ENCODE measurements around the gene VTI1B.
A peak's percentile ranks its signal among the peaks of the same experiment; 100 is the strongest.

- TF ChIP-seq CTCF (IDR thresholded peaks at IDR 0.05; ENCODE audit: low read depth, low read length, missing input control) (peak; percentile 44), RAD21 (IDR thresholded peaks at IDR 0.05) (peak in 1 of 2 donors; percentile 36), REST (IDR thresholded peaks at IDR 0.05) (peak; percentile 97), TAF1 (conservative IDR thresholded peaks at IDR 0.05) (no peak), FOXA1 (IDR thresholded peaks at IDR 0.05) (no peak), JUND (IDR thresholded peaks at IDR 0.05) (no peak), GABPA (IDR thresholded peaks at IDR 0.05 in 1 of 2, conservative IDR thresholded peaks at IDR 0.05 in 1 of 2) (peak in 1 of 2 donors; percentile 78), FOXA2 (IDR thresholded peaks at IDR 0.05) (no peak)
Observed at GRCh38 chr14:67599698-67600561, 74.5 kb downstream of the VTI1B start, which contains the start of gene PIGH.
